ENCODE measurements around the gene LIMA1.
"Not testable (repeated sequence)": the region's sequence is repeated elsewhere in the genome, so short reads cannot be mapped to it uniquely, and the experiment has no call there.

The LIMA1 gene

DNA sequence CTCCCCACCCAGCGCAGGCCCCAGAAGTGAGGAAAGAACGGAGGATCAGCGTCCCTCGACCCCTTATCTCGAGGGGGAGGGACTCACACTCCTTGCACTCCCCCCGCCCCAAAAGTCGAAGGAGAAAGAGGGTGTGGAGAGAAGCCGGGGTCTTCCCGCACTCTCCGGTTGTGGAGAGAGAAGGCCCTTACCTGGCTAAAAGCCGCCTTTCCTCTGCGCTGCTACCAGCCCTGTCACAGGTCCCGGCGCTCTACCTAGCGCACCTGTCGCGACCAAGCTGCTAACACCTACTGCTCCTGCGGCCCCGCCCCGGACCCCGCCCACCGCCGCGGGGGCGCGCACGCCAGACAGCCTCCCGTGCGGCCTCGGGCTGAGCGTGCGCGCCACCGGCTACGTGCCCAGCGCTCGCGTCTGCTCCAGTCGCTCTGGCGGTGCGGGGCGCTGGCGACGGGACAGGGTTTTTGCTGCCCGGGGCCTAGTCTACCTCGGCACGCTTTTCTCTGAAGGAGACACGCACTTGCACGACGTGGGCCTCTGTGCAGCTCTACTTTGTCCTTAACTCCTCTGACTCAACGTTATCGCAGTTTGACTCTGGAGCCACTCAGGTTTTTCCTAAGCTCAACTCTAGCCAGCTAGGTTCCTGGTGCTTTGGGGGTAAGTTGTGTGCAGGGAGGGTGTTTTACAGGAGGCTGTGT, at the start of gene LIMA1:
TSS of gene LIMA1 (minus strand) at position 292 of the 695 bp plus-strand sequence. CDS start 34,769 bp downstream, outside the sequence.
- peak; percentile 81 for DNase-seq

DNA sequence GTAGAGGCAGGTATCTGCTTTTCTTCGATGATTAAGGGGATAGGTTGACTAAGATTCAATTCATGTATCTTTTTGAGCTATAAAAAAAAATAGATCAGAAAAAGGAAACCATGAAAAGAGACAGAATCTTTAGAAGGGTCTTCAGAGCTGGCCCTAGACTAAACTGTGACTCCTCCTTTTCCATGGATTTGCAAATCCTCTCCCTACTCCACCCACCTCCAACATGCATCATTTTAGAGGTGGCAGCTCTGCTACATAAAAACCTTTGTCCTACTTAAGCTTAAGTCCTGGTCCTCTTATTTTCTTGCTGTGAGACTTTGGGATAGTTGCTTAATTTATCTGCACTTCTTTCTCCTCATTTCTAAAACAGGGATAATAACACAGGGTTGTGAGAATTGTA, 48.4 kb upstream of the LIMA1 start:
- no peak for DNase-seq

DNA sequence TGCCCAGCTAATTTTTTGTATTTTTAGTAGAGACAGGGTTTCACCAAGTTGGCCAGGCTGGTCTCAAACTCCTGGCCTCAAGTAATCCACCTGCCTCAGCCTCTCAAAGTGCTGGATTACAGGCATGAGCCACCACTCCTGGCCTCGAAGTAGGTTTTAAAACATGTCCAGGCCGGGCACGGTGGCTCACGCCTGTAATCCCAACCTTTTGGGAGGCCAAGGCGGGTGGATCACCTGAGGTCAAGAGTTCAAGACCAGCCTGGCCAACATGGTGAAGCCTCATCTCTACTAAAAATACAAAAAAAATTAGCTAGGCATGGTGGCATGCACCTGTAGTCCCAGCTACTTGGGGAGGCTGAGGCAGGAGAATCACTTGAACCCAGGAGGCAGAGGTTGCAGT, 45.3 kb upstream of the LIMA1 start:
- not testable (repeated sequence) for DNase-seq

DNA sequence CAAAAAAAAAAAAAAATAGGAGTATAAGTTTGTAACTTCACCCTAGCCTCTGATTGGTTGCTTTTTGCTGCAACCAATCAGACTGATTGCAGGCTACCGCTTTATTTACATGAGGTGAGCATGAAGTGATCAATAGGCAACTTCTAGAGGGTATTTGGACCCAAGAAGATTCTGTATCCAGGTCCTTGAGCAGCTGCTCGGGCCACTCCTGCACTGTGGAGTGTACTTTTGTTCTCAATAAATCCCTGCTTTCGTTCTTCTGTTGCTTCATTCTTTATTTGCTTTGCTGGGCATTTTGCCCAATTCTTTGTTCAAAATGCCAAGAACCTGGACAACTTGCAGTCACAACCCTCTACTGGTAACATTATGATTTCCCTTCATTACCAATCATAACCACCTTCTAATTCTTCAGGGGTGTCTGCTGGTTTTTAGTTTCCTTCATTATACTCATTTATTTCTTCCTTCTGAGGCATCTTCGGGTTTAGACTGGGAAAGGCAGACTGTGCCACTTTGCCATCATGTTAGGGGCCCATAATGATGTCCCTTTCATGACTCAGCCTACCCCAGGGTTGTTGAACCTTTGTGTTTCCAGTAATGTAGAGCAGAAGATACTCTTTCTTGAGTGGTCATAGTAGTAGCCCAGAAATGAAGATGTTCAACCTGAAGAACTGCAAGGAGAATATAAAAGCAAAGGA, 43.4 kb upstream of the LIMA1 start:
- peak; percentile 93 for DNase-seq

DNA sequence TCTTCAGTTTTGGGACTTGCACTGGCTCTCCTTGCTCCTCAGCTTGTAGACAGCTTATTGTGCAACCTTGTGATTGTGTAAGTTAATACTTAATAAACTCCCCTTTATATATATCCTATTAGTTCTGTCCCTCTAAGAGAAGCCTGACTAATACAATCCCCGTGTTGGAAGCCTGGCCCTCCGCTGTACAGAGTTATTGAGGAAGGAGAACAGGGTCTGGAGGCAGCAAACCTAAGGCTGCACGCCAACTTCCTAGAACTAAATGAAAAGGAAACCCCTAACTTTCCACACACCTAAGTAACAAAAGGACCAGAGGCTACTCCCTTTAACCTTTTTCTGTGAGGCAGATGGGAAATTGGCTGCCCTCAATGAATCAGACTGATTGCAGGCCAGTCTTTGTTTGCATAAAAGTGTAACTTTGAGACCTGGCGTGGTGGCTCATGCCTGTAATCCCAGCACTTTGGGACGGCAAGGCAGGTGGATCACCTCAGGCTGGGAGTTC, 42.6 kb upstream of the LIMA1 start:
- DNase-seq: no peak

DNA sequence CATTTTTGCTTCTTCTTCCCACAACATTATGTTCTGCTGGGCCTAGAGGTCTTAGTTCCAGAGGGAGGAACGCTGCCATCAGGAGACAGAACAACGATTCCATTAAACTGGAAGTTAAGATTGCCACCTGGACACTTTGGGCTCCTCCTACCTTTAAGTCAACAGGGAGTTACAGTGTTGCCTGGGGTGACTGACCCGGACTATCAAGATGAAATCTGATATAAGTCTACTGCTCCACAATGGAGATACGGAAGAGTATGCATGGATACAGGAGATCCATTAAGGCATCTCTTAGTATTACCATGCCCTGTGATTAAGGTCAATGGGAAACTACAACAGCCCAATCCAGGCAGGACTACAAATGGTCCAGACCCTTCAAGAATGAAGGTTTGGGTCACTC, 41.5 kb upstream of the LIMA1 start:
- not testable (repeated sequence) for DNase-seq

DNA sequence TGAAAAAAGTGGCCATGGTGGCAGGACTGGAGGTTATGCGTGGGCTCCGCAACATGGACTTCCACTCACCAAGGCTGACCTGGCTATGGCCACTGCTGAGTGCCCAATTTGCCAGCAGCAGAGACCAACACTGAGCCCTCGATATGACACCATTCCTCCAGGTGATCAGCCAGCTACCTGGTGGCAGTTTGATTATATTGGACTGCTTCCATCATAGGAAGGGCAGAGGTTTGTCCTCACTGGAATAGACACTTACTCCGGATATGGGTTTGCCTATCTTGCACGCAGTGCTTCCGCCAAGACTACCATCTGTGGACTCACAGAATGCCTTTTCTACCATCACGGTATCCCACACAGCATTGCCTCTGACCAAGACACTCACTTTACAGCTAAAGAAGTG, 40.8 kb upstream of the LIMA1 start:
- not testable (repeated sequence) for DNase-seq

DNA sequence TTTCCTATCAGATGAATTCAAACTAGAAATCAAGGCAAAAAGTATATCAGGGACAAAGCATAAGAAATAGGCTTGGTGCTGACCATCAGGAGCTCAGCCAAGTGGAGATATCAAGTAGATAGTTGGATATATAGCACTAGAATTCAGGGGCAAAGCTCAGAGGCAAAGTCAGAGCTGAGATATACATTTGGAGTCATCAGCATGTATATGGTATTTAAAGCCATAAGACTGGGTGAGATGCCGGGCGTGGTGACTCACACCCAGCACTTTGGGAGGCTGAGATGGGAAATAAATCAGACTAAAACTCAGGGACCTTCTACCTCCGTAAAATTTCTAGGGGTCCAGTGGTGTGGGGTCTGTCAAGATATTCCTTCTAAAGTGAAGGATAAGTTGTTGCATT, 38.9 kb upstream of the LIMA1 start:
- no peak for DNase-seq

DNA sequence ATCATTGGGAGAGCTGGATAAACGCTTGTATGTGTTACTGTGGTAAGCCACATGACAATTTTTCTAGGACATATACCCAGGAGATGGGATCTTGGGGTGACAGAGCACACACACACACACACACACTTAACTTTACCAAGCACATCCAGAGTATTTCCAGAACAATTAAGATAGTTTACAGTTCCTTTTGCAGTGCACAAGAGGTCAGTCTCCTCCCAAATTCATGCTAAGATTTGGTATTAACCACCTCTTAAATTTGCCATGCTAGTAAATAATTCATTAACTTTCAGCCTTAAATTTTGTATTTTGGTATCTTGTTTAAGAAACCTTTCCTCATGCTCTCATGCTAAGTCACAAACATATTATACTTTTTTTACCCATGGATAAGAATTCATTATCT, 33.9 kb upstream of the LIMA1 start:
- DNase-seq: no peak

DNA sequence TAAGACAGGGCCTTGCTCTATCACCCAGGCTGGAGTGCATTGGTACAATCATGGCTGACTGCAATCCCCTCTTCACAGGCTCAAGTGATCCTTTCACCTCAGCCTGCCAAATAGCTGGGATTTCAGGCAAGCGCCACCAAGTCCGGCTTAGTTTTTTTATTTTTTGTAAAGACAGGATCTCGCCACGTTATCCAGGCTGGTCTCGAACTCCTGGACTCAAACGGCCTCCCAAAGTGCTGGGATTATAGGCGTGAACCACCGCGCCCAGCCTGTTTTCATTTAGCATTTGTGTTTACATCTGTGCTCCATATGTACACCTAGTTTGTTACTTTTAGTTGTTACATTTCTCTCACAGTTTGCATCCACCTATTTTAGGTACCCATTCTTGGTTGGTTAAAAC, 32.5 kb upstream of the LIMA1 start:
- no peak for DNase-seq

DNA sequence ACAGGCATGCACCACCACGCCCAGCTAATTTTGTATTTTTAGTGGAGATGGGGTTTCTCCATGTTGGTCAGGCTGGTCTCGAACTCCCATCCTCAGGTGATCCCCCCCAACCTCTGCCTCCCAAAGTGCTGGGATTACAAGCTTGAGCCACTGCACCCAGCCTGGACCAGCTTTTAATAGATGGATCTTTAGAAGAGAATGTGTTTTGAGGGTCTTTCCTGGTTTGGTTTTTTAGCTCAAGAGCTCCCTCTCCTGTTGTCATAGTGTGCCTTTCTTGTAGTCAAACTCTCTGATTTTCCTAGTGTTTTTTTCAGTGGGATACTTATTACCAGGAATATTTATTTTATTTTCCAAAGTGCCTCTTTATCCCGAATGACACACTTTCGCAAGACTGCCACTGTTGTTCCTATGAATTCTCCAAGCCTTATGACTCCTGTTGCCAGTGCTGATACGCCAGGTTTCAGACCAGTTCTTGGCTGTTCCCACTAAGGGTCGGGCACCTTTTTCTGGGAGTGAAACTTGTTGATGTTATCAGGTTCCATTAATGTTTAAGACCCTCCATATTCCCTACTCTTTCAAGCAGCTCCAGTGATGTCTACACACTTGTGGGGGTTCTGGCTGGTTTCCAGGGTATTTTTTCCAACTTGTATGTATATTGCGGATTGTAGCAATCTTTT, 31.5 kb upstream of the LIMA1 start:
- DNase-seq: no peak

DNA sequence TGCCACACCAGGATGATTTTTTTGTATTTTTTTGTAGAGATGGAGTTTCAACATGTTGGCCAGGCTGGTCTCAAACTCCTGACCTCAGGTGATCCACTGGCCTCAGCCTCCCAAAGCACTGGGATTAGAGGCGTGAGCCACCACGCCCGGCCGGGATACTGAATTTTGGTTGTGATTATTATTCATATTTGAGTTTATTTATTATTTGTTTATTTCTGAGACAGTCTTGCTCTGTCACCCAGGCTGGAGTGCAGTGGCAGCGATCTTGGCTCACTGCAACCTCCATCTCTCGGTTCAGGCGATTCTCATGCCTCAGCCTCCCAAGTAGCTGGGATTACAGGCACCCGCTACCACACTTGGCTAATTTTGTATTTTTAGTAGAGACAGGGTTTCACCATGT, 30.7 kb upstream of the LIMA1 start:
- not testable (repeated sequence) for DNase-seq

DNA sequence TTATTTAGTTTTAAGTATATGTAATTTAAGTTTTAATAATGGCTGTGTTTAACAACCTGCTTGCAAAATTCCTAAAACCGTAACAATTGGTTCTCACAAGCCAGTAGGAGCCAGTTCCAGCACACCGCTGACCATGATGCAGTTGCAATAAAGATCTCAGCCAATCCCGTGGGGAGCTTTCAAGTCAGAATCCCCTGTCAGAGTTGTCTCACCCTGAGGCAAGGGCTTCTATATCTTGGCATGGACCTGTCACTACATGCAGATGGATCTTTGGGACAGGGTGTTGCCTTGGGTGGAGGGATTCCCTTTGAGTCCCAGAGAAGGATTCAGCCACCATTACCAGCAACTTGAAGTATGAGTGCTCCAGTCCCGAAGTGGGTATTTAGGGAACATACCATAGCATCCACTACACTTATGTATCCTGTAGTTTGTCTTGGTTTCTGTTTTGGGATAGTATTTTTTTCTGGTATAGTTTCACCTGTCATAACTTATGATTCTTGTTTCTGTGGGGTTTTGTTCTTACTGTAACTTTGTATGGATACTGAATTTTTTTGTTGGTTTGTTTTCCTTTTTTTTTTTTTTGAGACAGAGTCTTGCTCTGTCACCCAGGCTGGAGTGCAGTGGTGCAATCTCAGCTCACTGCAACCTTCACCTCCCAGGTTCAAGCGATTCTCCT, 30.1 kb upstream of the LIMA1 start:
- DNase-seq: no peak

DNA sequence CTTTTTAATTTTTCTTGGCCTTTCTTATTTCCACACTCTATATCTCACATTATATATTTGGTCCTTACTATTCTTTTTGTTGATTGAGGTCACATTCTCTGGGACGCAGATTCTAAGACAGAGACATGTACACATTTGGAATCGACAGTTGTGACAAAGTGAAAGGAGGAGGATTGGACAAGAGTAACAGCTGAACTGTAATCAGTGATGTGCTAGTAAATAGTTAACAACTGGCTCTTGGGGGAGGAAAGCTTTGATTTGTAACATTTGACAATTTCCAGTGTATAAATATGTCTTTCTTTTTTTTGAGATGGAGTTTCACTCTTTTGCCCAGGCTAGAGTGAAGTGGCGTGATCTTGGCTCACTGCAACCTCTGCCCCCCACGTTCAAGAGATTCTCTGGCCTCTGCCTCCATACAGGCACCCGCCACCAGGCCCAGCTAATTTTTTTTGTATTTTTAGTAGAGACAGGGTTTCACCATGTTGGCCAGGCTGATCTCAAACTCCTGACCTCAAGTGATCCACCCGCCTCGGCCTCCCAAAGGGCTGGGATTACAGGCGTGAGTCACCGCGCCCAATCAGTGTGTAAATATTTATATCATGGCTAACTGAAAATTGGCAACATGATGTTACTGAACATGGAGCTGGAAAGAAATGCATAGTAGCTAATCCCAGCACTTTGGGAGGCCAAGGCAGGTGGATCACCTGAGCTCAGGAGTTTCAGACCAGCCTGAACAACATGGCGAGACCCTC, 28.7 kb upstream of the LIMA1 start:
- DNase-seq: not testable (repeated sequence)

DNA sequence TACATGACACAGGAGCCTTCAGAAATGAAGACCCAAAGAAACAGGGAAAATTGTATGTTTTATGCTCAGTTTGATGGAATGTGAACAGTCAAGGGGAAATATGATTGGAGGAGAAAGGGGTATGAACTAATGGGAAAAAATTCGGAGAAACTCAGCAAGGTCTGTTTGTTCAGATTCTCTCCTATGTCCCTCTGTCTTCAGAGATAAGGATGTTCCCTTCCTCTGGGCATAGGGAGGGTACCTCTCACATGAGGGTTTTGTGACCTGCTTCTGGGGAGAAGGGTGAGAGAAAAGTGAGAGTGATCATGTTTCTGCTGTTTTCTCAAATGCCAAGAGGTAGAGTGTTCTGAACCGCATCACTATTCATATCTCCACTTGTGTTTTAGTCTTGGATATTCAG, 26.6 kb upstream of the LIMA1 start:
- DNase-seq: no peak

DNA sequence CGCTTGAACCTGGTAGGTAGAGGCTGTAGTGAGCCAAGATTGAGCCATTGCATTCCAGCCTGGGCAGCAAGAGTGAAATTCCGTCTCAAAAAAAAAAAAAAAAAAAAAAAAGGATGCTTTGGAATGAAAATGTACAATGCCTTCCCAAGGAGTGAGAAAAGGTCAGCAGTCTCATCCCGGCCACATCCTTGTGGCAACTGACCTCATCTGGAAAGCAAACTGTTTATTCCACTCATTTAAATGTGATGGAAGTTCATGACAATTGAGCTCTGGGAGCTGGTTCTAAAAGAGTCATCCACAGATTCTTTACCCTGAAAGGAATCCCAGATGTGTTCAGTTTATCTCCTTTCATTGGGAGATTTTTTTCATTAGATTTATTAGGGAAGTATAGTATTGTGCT, 19.4 kb upstream of the LIMA1 start:
- DNase-seq: no peak

DNA sequence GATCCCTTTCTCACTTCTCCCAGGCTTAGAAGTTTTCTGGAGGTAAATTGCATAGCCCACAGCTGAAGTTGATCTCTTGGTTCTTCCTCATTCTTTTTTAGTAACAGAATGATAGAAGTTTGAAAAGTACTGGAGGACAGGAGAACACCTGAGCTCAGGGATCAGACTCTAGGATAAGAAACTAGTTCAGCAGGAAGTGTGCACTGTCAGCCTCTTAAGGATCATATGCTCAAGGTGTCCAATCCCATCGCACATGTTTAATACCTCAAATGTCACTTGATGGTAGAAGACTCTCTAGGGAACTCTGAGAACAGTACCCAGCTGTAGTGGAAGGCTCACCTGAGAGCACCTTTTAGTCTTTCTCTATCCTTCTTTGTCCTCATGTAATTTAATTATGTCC, 14.7 kb upstream of the LIMA1 start:
- DNase-seq: no peak

DNA sequence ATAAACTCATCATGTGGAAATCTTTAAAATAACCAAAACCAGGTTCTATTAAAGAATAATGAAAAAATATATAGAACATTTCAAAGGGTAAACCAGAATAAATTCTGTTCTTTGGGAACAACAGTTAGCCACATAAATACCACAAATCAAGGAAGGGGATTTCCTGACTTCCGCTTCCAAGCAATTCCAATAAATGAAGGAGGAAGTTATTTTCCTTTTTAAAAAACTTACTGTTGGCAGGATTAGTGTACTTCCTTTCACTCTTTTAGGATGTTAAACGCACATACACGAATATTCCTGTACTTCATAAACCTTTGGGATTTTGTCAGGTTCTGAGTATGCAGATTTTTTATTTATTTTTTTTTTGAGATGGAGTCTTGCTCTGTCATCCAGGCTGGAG, 13.7 kb upstream of the LIMA1 start:
- no peak for DNase-seq

DNA sequence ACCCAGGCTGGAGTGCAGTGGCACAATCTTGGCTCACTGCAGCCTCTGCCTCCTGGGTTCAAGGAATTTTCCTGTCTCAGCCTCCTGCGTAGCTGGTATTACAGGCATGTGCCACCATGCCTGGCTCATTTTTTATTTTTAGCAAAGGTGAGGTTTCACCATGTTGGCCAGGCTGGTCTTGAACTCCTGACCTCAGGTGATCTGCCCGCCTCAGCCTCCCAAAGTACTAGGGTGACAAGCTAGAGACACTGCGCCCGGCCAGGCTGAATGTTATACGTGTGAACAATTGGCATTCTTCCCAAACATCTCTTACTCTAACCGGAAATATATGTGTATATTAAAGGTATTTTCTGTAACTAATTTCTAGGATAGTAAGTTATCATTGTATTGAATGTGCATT, 13.2 kb upstream of the LIMA1 start:
- DNase-seq: no peak

DNA sequence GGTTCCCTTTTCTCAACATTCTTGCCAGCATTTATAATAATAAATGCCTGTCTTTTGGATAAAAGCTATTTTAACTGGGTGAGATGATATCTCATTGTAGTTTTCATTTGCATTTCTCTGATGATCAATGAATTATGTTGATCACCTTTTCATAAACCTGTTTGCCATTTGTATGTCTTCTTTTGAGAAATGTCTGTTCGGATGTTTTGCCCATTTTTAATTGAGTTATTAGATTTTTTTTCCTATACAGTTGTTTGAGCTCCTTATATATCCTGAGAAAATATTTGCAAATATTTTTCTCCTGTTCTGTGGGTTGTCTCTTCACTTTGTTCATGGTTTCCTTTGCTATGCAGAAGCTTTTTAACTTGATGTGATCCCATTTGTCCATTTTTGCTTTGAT, 8.1 kb upstream of the LIMA1 start:
- DNase-seq: no peak

DNA sequence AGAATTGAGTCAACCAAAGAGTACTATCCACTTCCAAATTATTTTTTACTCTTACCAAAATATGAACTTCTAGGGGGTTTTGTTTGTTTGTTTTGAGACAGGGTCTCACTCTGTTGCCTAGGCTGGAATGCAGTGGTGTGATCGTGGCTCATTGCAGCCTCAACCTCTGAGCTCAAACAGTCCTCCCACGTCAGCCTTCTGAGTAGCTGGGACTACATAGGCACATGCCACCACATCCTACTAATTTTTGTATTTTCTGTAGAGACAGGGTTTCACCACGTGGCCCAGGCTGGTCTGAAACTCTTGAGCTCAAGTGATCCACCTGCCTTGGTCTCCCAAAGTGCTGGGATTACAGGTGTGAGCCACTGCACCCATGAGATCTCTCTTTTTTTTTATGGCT, 7.4 kb upstream of the LIMA1 start:
- DNase-seq: not testable (repeated sequence)

DNA sequence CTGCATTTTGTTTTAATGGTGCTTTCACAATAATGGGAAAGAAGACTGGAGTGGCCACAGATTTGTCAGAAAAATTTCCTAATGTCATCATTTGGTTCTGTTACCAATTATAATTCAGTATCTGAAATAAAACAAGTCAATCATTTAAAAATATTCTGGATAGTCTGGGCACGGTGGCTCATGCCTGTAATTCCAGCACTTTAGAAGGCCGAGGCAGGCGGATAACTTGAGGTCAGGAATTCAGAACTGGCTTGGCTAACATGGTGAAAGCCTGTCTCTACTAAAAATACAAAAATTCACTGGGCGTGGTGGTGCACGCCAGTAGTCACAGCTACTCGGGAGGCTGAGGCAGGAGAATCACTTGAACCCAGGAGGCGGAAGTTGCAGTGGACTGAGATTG, 4.0 kb upstream of the LIMA1 start:
- no peak for DNase-seq

DNA sequence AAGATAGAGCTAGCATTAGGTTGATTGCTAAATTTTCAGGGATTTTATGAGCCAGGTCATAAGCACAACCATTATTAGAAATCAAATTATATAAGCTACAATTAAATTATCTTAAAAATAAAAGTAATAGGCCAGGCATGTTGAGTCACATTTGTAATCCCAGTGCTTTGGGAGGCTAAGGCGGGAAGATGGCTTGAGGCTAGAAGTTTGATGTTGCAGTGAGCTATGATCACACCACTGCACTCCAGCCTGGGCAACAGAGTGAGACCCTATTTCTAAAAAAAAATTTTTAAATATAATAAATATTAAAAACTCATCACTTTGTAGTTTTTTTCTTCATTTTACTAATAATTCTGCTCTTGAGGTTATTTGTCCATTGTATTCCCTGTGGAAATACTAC, 1.9 kb upstream of the LIMA1 start:
- no peak for DNase-seq
